Stimulated activated CD4-positive, alpha-beta T cell treated with anti-CD3 and anti-CD28 coated beads, Interleukin-4, amount 100 ng/mL, for 4 hours (primary cell): ENCODE results near the gene AXIN2.

Experiments used
- DNase-seq, 2 experiments: peaks; one replicate each; pipeline ENCODE4 v3.0.0-alpha.2; 2020

The AXIN2 gene, protein sequence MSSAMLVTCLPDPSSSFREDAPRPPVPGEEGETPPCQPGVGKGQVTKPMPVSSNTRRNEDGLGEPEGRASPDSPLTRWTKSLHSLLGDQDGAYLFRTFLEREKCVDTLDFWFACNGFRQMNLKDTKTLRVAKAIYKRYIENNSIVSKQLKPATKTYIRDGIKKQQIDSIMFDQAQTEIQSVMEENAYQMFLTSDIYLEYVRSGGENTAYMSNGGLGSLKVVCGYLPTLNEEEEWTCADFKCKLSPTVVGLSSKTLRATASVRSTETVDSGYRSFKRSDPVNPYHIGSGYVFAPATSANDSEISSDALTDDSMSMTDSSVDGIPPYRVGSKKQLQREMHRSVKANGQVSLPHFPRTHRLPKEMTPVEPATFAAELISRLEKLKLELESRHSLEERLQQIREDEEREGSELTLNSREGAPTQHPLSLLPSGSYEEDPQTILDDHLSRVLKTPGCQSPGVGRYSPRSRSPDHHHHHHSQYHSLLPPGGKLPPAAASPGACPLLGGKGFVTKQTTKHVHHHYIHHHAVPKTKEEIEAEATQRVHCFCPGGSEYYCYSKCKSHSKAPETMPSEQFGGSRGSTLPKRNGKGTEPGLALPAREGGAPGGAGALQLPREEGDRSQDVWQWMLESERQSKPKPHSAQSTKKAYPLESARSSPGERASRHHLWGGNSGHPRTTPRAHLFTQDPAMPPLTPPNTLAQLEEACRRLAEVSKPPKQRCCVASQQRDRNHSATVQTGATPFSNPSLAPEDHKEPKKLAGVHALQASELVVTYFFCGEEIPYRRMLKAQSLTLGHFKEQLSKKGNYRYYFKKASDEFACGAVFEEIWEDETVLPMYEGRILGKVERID

DNA sequence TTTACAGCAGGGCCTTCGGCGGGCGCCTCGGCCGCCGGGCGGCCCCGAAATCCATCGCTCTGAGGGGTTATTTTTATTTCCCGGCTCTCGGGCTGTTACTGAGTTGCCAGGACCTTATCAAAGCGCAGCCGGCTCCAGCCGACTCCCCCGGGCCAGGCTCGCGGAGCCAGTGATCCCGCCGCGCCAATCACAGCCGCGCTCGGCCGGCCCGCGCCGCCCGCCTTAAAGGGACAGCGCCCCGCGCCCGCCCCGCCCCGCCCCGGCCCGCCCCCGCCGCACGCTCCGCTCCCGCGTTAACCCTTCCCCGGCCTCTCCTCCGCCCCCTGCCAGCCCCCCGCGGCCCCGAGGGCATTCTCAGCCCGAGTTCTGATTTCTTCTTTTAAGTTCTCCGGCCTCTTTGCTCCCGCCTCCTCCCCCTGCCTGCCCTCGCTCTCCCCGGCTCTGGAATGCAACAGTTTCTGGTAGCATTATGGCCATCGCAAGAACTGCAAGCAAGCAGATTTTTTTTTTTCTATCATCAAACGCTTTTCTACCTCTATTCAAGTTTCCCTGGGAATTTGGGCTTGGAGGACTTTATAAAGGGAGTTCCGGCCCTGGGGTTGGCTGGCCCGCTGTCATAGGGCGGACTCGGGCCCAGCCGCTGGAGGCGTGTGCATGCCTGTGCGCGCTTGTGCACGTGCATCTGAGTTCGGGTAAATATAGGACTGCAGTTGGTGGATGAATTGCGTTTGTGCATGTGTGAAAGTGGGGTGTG lies at the start of gene AXIN2:
Gene AXIN2, minus strand, starts transcription at position 197 of the 754 bp plus-strand sequence. CDS start 3,028 bp downstream, outside the sequence.
- DNase-seq = peak; percentile 83 to 84

DNA sequence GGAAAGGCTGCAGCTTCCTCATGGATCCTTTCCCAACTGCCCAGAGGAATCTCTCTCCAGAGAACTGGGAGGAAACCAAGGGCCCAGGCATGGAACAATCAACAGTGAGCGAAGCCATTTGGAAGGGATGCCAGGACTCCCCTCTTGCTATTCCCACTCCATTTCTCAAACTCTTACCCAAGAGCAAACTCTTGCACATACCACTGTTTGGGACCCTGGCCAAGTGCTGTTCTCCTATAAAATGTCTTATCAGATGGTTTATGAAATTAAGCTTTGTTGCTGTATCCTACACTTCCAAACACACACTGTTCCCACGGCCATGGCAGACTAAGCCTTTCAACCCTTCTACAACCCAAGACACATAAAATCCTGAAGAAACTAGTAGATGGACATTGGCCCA lies 48.3 kb upstream of the AXIN2 start:
- DNase-seq = no peak

DNA sequence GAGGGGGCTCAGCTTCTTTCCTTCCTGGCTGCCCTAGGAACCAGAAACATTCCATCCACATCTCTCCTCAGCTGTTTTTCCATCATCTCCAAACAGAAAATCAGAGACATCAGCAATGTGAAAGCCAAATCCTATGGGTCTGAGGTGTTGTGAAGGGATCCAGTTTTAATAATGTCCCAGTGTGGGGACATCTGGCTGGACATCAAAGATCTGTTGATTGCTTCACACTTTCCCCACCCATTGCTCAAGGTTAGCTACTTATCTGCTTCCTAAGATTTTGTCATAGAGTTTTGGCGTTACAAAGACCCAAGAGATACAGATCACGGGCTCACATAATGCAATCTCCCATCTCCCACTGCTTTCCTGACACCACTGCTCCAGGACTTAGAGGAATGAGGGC lies 47.8 kb upstream of the AXIN2 start:
- no peak for DNase-seq

DNA sequence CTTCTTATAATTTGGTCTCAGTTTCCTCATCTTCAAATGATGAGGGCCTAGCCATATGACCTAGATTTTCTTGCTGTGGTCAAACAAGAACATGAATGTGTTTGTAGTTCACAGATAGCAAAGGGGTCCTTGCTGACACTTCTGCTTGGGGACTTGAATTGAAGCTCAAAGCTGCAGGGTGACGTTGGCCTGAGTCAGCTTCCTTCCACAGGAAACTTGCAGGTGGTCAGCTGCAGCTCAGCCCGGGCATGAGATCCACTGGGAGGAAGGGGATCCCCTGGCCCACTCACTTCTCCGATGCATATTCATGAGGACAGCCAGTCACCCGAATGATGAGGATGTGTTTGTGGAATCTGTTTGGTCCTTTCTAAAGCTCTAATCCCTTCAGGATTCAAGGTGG lies 42.6 kb upstream of the AXIN2 start:
- DNase-seq = no peak

DNA sequence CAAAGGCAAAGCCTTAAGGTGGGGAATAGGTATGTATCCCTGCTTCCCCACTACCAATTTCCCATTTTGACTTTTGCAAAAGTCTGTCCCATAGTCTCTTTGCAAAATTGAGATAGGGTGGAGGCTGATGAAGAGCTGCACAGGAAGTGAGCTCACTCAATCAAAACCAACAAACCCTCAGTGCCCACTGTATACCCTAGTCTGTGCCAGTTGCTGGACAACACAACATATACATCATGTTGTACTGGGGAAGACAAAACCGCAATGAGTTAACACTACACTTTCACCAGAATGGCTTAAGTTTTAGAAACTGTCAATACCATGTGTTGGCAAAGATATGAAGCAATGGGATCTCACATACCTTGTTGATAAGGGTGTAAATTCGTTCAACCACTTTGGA lies 40.4 kb upstream of the AXIN2 start:
- no peak for DNase-seq

DNA sequence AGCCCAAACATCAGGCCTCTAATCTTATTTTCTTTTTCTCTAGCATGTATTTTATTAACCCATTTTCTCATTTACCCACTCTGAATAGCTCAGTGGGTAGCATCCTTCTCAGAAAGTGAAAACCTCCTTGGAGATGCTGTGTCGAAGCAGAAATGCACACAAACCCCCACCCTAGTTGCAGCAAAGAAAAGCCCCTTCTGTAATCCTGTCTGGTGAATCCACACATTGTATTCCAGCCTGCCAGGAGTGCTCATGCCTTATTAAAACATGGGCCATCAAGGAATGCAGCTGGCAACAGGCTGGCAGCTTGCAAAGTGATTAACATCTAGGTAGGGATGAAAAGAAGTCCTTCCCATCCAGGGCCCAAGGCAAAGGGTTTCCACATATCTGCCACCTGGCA lies 39.7 kb upstream of the AXIN2 start:
- no peak for DNase-seq

DNA sequence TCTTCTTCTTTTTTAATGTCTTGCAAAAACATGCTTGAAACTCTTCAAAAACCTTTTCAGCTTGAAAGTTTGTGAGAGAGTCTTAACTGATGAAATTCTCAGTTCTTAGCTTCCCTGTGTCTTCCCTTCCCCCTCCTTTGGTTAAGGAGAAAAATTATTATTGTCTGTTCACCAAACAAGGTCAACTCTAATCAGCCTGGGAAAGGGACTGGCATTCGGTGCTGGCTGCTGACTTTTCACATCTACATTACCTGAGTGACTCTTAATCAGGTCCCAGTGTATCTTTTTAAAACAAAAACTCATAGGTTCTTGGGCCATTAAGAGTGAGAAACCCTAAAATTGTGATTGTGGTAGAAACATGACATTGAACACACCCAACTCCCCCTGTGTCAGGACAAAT lies 39.1 kb upstream of the AXIN2 start:
- no peak for DNase-seq

DNA sequence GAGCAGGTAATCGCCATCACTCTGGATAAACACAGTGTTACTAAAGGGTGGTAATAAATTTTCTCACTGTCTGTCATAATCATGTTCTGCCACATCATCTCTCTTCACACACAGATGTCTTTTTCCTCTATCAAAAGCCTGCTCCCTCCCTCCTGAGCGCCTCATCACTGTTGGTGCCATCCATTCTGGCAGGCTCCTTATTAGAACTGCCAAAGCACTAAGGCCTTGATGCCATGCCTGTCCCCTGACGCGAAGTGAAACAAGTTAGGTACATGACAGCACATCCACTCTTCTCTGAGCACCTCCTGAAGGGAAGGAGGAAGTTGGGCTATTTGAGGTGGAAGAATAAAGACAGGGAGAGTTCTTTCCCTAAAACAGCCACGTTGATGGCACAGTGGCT lies 38.2 kb upstream of the AXIN2 start:
- no peak for DNase-seq

DNA sequence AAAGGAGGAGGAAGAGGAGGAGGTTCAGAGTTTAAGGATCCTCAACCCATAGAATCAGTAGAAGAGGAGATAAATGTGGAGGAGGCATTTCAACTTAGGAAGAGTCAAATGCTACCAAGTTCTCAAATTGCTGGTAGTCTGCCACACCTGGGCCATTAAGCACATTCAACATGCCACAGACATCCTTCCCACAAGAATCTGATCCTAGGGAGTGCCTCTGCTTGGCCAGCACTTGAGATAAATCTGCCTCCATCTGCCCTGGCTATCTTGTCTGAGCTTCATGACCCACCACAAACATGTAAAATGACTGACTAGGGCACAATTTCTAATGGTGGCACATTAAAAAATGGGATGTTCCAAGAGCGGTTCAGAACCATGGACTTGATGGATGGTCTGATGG lies 37.3 kb upstream of the AXIN2 start:
- DNase-seq = no peak

DNA sequence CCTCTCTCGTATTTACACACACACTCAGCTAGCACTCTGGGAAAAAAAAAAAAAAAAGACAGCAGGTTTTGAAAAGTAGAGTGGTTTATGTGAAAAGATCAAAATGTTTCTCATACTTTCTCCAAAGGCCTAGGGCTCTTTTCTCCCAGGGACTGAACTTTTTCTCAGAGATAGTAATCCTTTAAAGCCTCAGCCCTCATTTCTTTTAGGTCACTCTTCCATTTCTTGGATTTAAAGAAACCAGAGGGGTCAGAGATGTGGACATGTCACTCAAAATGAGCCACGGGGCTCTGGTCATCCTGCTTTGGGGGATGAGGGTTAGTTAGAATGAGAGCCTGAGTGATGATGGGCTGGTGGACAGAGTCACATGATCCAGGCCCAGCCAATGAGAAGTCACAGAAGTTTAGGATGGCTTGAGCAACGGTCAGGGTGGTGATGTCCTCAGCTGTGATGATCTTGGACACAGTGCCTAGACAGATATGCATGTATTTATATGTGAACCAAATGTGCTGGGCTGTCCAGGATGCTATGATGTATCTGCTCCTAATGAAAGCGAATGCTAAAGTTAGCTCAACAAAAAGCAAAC lies 33.7 kb upstream of the AXIN2 start:
- no peak for DNase-seq

DNA sequence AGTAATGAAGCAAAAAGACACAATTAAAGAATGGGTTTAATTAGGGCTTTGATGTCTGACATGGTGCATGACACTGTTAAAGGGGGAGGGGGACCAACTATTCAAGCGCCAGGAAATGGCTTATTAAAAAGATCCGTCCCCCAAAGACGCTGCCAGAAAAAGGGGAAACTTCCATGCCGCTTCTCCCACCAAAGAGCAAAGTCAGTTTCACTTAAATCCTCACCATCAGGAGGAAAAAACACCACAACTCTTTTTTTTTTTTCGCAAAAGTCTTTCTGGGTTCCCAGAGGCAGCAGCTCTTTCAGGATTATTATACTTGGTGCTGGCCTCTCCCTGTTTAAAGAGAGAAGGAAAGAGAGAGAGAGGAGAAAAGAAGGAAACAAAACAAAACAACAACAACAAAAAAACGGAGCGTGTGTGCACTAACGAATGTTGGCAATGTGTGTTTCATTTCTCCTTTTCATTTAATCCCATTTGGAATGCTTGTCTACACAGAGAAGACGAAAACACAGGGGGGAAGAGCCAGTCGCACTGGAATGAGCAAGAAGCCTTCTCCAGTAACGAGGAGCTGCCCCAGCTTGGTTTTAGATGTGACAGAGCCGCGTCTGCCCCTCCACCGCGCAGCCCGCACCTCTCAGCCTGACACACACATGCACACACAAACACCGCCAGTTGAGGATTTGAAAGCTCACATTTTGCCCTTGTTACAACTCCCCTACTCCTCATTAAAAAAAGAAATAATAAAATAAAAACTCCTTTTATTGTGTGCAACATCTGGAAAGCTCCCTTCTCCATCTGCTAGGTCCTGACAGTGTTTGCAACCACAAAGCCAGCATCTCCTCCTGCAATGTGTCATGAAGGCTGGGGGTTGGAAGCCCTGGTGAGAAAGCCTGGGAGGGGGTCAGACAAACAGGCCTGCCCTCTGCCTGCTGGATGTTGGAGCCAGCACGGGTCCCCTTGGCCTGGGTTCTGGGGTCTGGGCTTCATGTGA lies 32.7 kb upstream of the AXIN2 start:
- DNase-seq = no peak

DNA sequence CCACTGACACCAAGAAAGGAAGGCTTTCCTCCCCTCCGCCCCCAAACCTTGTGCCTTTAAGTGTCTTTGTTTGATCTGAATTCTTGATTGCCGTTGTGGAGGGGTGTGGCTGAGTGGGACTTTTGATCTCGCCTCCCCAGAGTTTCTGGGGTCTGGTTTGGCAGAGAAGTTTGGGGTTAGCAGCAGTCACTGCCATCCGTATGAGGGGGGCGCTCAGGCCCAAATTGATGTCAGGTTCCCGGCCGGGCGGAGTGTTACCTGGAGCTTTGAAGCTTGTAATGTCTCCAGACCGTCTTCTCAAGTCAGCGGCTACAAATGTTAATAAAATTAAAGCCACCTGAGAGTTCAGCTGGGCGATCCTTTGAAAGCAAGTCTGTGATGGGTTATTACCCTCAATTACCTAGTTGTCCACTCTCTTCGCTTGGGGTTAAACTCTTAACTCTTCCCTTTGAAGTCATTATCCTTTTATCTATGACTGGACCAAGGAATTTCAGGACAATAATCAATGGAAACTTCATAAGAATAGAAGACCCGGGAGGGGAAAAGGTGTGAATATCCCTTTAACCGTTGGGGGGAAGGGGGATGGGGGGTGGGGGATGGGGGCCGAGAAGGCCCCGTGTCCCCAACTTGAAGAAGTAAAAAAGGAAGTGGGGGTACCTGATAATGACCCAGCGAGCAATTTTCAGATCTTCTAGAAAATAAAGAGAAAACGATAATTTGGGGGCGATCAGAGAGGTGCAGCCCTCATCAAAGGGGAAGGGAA lies 31.8 kb upstream of the AXIN2 start:
- DNase-seq = no peak

DNA sequence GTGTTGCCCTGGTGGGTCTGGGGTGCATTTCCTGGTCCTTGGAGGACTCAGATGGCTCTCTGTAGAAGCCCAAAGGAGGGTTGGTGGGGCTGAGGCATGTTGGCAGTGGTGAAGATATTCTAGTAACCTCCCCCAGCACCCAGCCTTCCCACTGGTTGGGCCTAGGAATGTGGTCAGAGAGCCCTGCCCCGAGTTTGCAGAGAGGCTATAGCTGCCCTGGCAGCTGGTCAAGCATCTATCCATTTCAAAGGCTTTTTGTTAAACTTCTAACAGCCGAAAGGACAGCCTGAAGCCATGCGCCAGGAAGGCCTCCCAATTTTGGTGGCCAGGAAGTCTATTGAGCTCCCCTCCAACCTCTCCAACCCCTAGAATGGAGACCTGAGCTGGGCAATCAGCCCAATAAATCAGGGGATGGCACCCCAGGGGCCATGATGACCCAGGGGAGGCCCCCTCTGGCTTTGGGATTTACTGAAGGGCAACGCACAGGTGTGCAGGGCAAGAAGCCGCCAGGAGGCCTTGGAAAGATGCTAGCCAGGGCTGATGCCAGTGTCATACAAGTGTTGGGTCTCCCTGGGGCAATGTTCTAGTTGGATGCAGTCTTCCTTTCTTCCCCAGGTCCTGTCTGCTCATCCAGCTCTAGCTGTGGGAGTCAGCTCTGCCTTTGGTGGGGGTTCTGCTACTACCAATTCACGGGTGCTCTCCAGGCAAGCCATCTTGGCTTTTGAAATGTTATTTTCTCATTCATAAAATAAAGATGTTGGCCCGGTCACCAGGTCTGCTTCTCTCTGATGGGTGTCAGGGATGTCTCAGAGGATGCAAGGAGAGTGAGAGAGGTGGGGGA lies 30.9 kb upstream of the AXIN2 start:
- DNase-seq = no peak

DNA sequence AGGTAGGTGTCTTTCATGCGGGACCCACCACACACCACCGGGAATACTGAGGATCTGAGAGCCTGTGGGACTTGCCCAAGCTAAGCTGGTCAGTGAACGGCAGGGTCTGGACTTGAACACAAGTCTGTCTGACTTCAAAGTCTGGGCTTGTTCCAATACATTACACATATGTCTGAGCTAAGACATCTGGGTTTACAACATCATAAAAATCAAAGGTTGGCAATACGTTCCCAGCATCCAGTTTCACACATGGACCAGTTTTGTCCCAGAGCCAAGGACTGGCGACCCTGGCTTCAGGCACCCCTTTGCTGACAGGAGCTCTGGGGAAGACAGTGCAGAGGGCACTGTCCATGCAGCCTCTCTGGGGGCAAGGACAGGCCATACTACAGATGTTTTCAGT lies 27.9 kb upstream of the AXIN2 start:
- no peak for DNase-seq

DNA sequence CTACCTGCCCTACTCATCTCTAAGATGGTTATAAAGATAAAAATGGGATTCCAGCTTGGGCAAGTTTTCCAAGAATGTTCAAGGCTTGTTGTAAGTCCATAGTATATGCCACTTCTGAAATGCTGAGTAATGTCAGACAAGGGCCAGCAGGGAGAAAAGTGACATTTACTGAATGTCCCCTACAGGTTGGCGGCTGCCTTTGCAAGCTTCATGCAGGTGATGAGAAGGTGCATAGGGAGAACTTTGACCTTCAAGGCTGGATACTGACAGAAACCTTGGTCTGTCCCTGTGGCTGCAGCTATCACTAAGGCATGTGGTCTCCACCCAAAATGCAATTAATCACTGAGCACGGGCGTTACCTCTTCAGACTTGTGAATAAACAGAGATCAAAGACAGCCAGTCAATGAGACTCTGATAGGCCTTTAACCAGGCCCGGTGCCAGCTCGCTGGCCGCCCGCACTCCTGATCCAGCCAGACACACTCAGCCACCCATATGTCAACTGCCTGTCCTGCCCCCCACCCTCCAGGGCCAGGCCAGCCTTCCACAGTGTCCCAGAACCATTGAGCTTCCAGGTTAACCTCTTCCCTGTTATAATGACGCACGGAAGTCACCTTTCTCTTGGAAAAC lies 26.8 kb upstream of the AXIN2 start:
- DNase-seq = no peak

DNA sequence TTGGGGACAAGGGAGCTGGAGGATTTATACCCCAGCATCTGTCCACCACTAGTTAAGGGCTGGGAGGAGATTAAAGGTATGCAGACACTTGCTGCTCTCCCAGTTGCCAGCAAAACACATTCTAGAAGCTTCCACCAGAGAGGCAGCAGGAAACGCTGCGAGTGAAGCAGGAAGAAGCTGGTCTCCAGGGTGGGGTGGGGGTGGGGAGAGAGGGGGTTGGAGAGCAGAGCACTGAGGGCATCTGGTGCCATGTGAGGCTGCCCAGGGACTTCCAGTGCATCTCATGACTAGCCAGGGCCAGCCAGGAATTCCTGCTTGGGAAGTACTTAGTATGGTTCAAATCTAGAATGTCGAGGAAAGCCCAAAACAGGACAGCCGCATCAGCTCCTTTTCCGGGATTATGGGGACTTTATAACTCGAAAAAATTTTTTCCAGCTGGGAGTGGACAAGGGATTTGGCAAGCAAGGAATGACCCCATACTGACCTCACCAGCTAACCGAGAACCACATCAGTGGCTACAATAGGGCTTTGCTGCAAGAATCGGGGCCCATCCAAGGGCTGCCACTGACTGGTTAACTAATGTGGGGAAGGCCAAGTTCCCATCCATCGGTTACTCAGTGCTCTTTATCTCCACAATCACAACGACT lies 26.2 kb upstream of the AXIN2 start:
- DNase-seq = no peak

DNA sequence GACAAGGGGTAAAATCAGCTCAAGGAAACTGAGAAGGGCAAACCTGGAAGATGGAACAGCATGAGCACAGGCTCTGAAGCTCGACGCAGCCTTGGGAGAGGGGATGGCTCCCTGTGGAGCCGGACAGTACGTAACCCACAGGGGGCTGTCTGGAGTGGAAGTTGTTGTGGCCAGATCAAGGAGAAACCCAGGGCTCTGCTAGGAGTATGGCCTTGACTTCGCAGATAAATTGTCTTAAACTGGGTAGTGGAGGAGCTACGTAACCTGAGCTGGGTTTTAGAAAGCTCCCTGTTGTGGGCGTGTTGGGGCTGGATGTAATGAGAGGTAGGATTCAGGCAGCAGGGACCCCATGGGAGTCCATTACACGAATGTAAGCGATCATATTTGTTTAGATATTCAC lies 25.5 kb upstream of the AXIN2 start:
- no peak for DNase-seq

DNA sequence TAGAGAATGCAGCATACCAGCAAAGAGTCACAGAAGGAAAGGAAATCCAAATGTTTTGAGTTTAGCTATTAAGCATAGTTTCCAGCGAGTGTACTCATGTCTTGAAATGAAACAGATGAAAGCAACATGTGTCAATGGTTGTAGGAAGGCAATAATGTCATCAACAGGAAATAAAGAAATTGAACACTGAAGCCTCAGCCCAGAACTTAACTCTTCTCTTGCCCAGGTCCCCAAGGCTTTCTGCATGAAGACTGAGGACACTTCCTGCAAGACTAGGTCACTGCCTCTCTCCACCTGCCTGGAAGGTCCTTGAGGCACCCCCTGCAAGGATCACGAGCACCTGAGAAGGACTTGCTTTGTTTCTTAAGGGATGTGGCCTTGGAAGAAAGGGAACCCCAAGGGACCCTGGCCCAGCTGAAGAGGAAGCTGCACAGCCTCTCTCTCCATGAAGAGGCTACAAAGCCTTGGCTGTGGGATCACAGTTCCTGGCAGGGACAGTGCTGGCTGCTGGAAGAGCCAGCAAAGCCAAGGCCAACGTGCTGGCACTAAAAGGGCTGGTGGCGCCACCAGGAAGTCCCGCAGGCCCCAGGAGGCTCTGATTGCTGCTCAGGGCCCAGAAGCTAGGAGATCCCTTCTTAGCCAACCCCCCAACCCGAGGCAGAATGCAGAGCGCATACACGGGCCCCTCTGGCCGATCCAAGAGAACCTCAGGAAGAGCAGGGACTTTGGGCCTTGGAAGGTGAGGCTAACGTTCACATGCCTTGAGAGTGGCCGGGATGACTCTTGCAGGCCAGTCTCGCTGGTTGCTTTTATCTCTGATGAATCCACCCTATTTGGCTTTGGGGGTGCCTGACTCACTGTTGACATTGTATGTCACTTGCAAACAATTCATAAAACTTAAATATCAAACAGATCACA lies 23.4 kb upstream of the AXIN2 start:
- no peak for DNase-seq
